Sigmoid colon (tissue), 7 donors: ENCODE data around the gene SERP1. TPM values are rescaled to one million over a fixed set of nuclear protein-coding genes. Genes with fewer than 3 reads are reported as not detected.
A peak's percentile ranks its signal among the peaks of the same experiment; 100 is the strongest.

Experiments
- DNase-seq: peaks from one replicate; pipeline ENCODE4 v3.0.0-alpha.2; 2019
- H3K27ac ChIP-seq, 4 donors: fragments of 200-600 bp; sonication (generic); one replicate each; pipeline ENCODE4 v1.5.1; 2016 to 2019; ENCODE audit warnings: mild to moderate bottlenecking in 1 of 4
- H3K27me3 ChIP-seq, 3 donors: fragments of 200-600 bp; sonication (generic); one replicate each; pipeline ENCODE4 v1.5.1; 2019; ENCODE audit warnings: mild to moderate bottlenecking in 1 of 3
- H3K36me3 ChIP-seq, 4 donors: fragments of 200-600 bp; sonication (generic); one replicate each; pipeline ENCODE4 v1.5.1; 2016 to 2019
- H3K4me1 ChIP-seq, 4 donors: fragments of 200-600 bp; sonication (generic); one replicate each; pipeline ENCODE4 v1.5.1; 2017 to 2019
- H3K4me3 ChIP-seq, 4 donors: fragments of 200-600 bp; sonication (generic); one replicate each; pipeline ENCODE4 v1.5.1; 2017 to 2019; ENCODE audit warnings: mild to moderate bottlenecking in 2 of 4, moderate library complexity in 1 of 4
- H3K9me3 ChIP-seq, 4 donors: fragments of 200-600 bp in 3 of 4; sonication (generic) in 3 of 4; one replicate each; pipeline versions ENCODE4 v1.5.1 to v1.6.1; 2013 to 2019
- CTCF ChIP-seq, 4 experiments: fragments of 450-650 bp in 3 of 4; fragments of 200-600 bp in 1 of 4; IDR thresholded peaks; one replicate each; pipeline ENCODE4 v1.5.1; 2016 to 2019; ENCODE audit warnings: antibody characterized with exemption in 4 of 4, mild to moderate bottlenecking in 3 of 4, moderate library complexity in 2 of 4
- EP300 ChIP-seq, 4 donors: sonication (generic); formaldehyde crosslinking; IDR thresholded peaks; one replicate each; pipeline ENCODE4 v1.6.1; 2017; ENCODE audit warnings: antibody characterized with exemption in 4 of 4
- POLR2A ChIP-seq, 2 donors: fragments of 450-650 bp; IDR thresholded peaks; one replicate each; pipeline ENCODE4 v1.6.1; 2016; ENCODE audit warnings: antibody characterized with exemption in 2 of 2, mild to moderate bottlenecking in 2 of 2, moderate library complexity in 2 of 2
- POLR2AphosphoS5 ChIP-seq, 4 donors: sonication (generic); formaldehyde crosslinking; IDR thresholded peaks; one replicate each; pipeline ENCODE4 v1.6.1; 2017; ENCODE audit warnings: antibody characterized with exemption in 4 of 4
- WGBS, 2 donors: extraction: QIAGEN DNeasy Blood & Tissue Kit; methylation state at CpG; one replicate each; pipeline ENCODE4 v1.1.7; 2013; 5-methylcytosine and 5-hydroxymethylcytosine counted together
- intact Hi-C: fragments of 100-400 bp; cut with DNase I; formaldehyde crosslinking; loops from one replicate; pipeline ENCODE4 v1.15.1; 2023
- polyA plus RNA-seq, 3 donors: library from polyadenylated mRNA; stranded (reverse); fragments of 200-250 nt; gene quantifications; one replicate each; pipeline ENCODE4 v1.2.3, GENCODE V29; 2013
- total RNA-seq, 4 donors: library from RNA; depleted of rRNA; stranded (reverse); fragments of >200 nt; gene quantifications; one replicate each; pipeline ENCODE4 v1.1.0, GENCODE V29; 2016
- donor health status: healthy with polysubstance abuse.
- donor health status: Bipolar disorder and iron deficiency.
- donor health status: healthy.

SERP1 gene
- total and polyA plus RNA-seq, 7 donors = 92.0 to 197 (median 140) TPM

DNA sequence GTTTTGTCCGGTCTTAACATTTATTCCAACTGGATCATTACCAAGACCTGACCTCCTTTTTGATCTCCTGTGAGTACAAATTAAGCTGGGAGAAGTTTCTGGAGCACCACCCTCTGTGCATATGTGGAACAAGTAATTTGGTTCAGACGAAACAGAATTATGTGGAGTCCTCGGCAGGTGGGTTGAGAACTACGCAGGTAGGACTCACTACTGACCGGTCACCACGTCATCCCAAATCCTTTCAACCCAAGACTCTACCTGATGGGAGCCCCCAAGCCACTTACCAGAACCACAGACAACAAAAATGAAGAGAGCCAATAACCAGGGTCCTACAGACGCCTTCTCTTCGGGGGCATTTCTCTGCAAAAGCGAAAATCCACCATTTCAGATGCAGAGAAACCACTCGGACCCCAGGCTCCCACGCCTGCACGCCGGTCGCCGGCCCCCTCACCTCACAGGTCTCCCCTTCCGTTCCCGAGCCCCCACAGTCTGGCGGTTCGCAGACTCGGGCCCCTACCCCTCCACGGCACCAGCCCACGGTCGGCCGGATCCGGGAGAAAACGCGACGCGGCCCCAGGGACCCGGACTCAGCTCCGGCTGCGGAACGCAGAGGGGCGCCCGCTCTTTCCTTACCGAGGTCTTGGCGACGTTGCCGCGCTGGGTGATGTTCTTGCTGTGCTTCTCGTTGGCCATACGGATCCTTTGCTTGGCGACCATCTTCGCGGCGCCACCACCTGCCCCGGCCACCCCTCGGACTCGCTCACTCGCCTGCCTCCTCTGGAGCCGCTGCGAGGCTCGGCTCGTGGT, 674 bp downstream of the SERP1 start:
- Histone ChIP-seq H3K27me3 (no peaks in the 10 kb centered on the region), H3K36me3 (peaks cover 0 to 29% (median 0%) of the 10 kb centered on the region in 4 donors), H3K4me1 (peaks cover 0 to 44% (median 32%) of the 10 kb centered on the region in 4 donors), H3K9me3 (no peaks in the 10 kb centered on the region), H3K27ac (peak overlapping the region; percentile 96 to 99 (median 98)), H3K4me3 (peak overlapping the region; percentile 67 to 84 (median 74))
- 0 to 1% methylated on average over 54 of the region's 54 CpGs for WGBS, 2 donors
- intact Hi-C loops = loop anchor here (2.0 to 5.0 kb wide), 5 partner anchors 57 to 573 kb away; partner anchors contain the start of genes ERICH6, PFN2, SELENOT and SIAH2
- TF ChIP-seq CTCF (IDR thresholded peaks at IDR 0.05) (no peak), POLR2A (IDR thresholded peaks at IDR 0.05) (no peak), POLR2AphosphoS5 (IDR thresholded peaks at IDR 0.05) (no peak), EP300 (IDR thresholded peaks at IDR 0.05) (no peak)
- peak; percentile 81 for DNase-seq

- TF ChIP-seq POLR2A (IDR thresholded peaks at IDR 0.05) (no peak), POLR2AphosphoS5 (IDR thresholded peaks at IDR 0.05) (no peak), CTCF (IDR thresholded peaks at IDR 0.05) (no peak), EP300 (IDR thresholded peaks at IDR 0.05) (no peak)
- H3K4me1 ChIP-seq = peaks cover 0 to 44% (median 32%) of the 10 kb centered on the region in 4 donors
- H3K27me3 ChIP-seq = no peaks in the 10 kb centered on the region
- 0 to 3% methylated on average over 1 of the region's 1 CpG for WGBS, 2 donors
- peaks cover 0 to 29% (median 0%) of the 10 kb centered on the region in 4 donors for H3K36me3 ChIP-seq
- intact Hi-C loops = loop anchor here (5.0 kb wide), 2 partner anchors 158 to 572 kb away; partner anchors contain the start of genes ERICH6 and PFN2
- no peaks in the 10 kb centered on the region for H3K9me3 ChIP-seq
- DNase-seq = no peak
- H3K4me3 ChIP-seq = peak overlapping the region; percentile 67 to 84 (median 74)
- H3K27ac ChIP-seq = peak overlapping the region; percentile 96 to 99 (median 98)
Observed at GRCh38 chr3:150544726-150545125, 1.6 kb downstream of the SERP1 start.

- TF ChIP-seq POLR2AphosphoS5 (IDR thresholded peaks at IDR 0.05) = no peak
- TF ChIP-seq CTCF (IDR thresholded peaks at IDR 0.05) = no peak
- TF ChIP-seq POLR2A (IDR thresholded peaks at IDR 0.05) = no peak
- Histone ChIP-seq H3K27me3 (no peaks in the 10 kb centered on the region), H3K4me1 (peaks cover 0 to 44% (median 32%) of the 10 kb centered on the region in 4 donors), H3K36me3 (peaks cover 0 to 29% (median 0%) of the 10 kb centered on the region in 4 donors), H3K9me3 (no peaks in the 10 kb centered on the region), H3K27ac (peak overlapping the region; percentile 96 to 99 (median 98)), H3K4me3 (no peak overlapping the region)
- intact Hi-C loops = no loop called here
- no peak for DNase-seq
Observed at GRCh38 chr3:150544041-150544440, 2.3 kb downstream of the SERP1 start.

GRCh38 chr3:150543531-150543930, 2.8 kb downstream of the SERP1 start:
- intact Hi-C loops = no loop called here
- H3K4me3 ChIP-seq = no peak overlapping the region
- DNase-seq = no peak
- WGBS, 2 donors = 40 to 63% methylated on average over 2 of the region's 2 CpGs
- H3K4me1 ChIP-seq = peaks cover 0 to 44% (median 32%) of the 10 kb centered on the region in 4 donors
- H3K36me3 ChIP-seq = peaks cover 0 to 29% (median 0%) of the 10 kb centered on the region in 4 donors
- no peaks in the 10 kb centered on the region for H3K27me3 ChIP-seq
- no peak for TF ChIP-seq EP300 (IDR thresholded peaks at IDR 0.05)
- TF ChIP-seq CTCF (IDR thresholded peaks at IDR 0.05) = no peak
- no peak for TF ChIP-seq POLR2AphosphoS5 (IDR thresholded peaks at IDR 0.05)
- TF ChIP-seq POLR2A (IDR thresholded peaks at IDR 0.05) = no peak
- H3K9me3 ChIP-seq = no peaks in the 10 kb centered on the region
- H3K27ac ChIP-seq = peak overlapping the region in 1 of 4 donors; percentile 98
